GM12892 (cell line): Measurements from ENCODE around the gene DNAH10.

Experiments used
- DNase-seq: peaks from one replicate; pipeline ENCODE4 v3.0.0; 2011; ENCODE audit not compliant: insufficient read length
- FAIRE-seq: peaks from 2 replicates; lab custom pipeline; 2011; peaks lifted over from hg19 to GRCh38; lab: Jason Lieb, UNC
- POLR2A ChIP-seq: IDR thresholded peaks from 2 replicates; pipeline ENCODE4 v1.6.1; 2011; ENCODE audit warnings: low read depth, low read length, control low read depth
- POLR2AphosphoS5 ChIP-seq: IDR thresholded peaks from 2 replicates; pipeline ENCODE4 v1.6.1; 2011; ENCODE audit warnings: low read depth, low read length, control low read depth
- TAF1 ChIP-seq: IDR thresholded peaks from 2 replicates; pipeline ENCODE4 v1.6.1; 2011; ENCODE audit warnings: low read depth, mild to moderate bottlenecking, control low read depth, low read length, borderline replicate concordance

Gene DNAH10

DNA sequence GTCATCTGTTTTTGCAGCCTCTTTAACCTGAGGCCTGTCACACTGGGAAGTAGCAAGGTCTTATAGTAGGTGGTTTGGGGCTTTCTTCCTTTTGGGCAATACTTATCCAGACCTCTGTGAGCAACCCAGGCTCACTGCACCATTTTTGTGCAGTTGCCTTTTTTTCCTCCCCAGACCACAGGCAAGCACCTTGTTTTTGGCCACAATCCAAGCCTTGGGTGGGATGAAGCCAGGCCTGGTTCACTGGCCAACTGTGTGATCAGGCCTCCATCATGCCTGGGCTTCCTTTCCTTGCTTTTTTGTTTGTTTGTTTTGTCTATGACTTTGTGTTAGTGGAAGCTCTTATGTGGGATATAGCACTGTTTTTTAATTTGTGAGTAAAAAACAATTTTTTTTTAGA is 71.7 kb downstream of the DNAH10 start:
- DNase-seq = no peak
- no peak for FAIRE-seq
- TF ChIP-seq POLR2AphosphoS5 (no peak), TAF1 (no peak), POLR2A (no peak)

DNA sequence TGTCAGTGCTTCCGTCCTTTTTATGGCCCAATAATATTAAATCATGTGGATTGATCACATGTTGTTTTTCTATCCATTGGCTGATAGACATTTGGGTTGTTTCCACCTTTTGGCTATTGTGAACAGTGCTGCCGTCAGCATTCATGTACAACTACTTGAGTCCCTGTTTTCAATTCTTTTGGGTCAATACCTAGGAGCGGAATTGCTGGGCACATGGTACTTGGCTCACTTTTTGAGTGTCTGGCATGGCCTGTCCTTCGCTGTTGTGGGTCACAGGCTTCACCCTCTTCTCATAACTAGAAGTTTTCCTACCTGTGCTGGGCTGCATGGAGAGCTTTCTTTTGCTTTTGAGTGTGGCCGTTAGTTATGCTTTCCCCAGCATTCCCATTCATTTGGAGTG is 72.7 kb downstream of the DNAH10 start:
- TF ChIP-seq TAF1 = no peak
- TF ChIP-seq POLR2A = no peak
- TF ChIP-seq POLR2AphosphoS5 = no peak
- DNase-seq (no peak), FAIRE-seq (no peak)

DNA sequence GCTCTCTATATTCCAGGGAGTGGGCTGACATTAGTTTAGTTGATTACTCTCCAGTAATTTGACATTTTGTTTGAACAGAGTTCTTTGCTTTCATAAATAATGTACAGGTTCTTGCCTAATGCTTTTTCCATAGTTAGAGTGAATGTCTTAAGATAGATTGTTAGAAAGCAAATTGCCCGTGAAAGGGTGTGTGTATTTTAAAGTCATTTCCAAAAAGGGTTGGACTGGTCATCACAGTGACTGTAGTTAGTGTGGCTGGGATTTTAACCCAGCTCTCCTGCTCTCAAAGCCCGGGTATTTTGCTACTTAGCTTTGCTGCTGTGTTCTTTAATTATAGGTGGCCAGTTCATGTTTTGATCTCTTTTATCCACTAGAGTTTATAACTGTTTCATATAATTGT is 74.2 kb downstream of the DNAH10 start:
- FAIRE-seq (no peak), DNase-seq (no peak)
- TF ChIP-seq POLR2A = no peak
- TF ChIP-seq POLR2AphosphoS5 = no peak
- no peak for TF ChIP-seq TAF1

DNA sequence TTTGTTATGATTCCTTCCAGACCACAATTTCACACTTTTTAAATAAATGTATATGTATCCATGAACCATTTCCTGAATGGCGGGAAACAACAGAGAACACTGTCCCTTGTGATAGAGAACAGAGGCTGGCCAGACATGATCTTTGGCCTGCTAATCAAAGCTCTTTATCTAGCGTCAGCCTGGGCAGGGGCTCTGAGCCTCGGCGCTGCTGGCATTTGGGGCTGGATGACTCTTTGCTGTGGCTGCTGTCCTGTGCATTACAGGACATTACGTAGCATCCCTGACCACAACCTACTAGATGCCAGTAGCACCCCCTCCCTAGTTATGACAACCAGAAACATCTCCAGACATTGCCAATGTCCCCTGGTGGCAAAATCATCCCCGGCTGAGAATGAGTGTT is 77.7 kb downstream of the DNAH10 start:
- FAIRE-seq (no peak), DNase-seq (no peak)
- TF ChIP-seq POLR2A (no peak), POLR2AphosphoS5 (no peak), TAF1 (no peak)

DNA sequence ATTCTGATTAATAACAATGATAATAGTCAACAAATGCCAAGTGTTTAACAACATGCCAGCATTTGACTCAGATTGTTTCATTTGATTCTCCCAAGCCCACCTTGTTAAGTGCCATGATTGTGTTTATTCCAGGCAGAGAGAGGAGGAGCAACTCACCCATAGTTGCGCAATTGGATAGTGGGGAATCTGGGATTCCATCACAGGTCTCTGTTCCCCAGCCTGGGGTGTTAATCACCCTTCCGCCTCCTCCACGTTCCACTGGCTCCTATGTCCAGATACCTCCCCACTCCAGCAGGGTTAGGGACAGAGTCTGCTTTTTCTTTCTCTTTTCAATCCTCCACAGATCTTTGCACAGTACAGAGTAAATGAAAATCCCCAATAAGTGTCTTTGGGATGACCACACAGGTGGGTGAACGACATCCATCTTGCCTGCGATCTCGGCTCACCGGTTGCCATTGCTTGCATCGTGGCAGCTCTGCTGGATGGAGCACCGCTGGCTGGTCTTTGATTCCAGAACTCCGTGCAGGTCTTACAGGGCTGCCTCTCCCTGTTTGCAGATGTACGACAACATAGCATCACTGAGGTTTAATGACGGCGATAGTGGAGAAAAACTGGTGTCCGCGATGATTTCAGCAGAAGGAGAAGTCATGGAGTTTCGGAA is 78.8 kb downstream of the DNAH10 start:
- DNase-seq (no peak), FAIRE-seq (no peak)
- no peak for TF ChIP-seq TAF1
- no peak for TF ChIP-seq POLR2AphosphoS5
- TF ChIP-seq POLR2A = no peak

DNA sequence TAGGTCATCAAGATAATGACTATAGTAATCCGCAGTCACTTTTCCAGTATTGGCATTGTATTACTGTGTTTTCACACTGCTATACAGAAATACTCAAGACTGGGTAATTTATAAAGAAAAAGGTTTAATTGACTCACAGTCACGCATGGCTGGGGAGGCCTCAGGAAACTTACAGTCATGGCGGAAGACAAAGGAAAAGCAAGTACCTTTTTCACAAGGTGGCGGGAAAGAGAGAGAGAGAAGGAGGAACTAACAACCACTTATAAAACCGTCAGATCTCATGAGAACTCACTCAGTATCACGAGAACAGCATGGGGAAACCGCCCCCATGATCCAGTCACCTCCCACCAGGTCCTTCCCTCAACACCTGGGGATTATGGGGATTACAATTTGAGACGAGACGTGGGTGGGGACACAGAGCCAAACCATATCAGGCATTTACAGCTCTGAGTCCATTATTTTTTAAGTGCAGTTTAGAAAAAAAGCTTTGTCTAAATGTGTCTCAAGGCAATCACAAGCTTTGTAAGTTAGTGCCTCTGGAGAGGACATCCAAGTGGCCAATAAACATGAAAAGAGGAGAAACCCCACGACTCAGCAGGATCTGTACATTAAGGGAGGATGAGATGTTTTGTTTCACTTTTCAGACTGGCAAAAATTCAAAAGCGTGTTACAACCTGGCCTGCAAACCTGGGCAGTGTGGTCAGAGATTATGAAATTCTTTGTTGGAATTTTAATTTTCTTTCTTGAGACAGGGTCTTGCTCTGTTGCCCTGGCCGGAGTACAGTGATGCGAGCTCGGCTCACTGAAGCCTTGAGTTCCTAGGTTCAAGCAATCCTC is 82.0 kb downstream of the DNAH10 start:
- TF ChIP-seq POLR2AphosphoS5 = no peak
- no peak for TF ChIP-seq POLR2A
- TF ChIP-seq TAF1 = no peak
- FAIRE-seq (no peak), DNase-seq (no peak)

DNA sequence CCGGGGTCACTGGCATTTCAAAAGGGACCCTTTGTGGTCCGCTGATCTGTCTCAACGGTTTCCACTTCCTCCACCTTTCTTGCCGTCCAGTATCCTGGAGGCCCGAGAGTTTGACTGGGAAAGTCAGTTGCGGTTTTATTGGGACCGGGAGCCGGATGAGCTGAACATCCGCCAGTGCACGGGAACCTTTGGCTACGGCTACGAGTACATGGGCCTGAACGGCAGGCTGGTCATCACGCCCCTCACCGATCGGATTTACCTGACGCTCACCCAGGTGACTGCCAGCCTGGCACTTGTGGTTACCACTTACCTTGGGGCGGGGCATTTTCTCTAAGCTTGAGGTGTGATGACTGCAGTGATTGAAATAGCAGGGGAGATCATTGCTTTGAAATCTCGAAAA is 83.8 kb downstream of the DNAH10 start:
- FAIRE-seq (no peak), DNase-seq (no peak)

DNA sequence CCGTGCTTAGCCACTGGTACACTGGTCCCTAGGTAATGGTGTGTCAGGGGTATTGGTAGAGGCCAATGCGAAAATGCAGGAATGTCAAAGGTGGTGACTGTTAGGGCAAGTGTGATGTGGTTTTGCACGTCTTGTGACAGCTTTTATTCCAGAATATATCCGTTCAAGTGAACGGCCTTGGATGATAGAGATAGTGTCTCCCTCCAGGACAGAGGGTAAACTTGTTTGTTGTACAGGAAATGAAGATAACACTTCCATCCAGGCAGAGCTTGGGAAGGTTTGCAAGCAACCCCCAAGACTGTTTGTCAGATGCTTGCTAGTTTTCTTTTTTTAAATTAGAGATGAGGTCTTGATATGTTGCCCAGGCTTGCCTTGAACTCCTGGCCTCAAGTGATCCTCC is 84.2 kb downstream of the DNAH10 start:
- TF ChIP-seq POLR2AphosphoS5 (no peak), TAF1 (no peak), POLR2A (no peak)
- FAIRE-seq (no peak), DNase-seq (no peak)

More for the DNA sequence above, 83.8 kb downstream of the DNAH10 start:
- TF ChIP-seq POLR2A (no peak), TAF1 (no peak), POLR2AphosphoS5 (no peak)

DNA sequence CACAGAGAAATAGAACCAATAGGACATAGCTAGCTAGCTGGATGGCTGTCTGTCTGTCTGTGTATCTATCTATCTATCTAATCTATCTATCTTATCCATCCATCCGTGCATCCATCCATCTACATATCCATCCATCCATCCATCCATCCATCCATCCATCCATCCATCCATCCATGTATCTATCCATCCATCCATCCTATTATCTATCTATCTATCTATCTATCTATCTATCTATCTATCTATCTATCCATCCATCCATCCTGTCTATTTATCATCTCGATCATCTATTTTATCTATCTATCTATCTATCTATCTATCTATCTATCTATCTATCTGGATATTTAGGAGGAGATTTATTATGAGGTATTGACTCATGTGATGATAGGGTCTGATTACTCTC is 84.9 kb downstream of the DNAH10 start:
- FAIRE-seq = no peak
- no peak for TF ChIP-seq TAF1
- no peak for TF ChIP-seq POLR2A
- no peak for TF ChIP-seq POLR2AphosphoS5
- DNase-seq = no peak

DNA sequence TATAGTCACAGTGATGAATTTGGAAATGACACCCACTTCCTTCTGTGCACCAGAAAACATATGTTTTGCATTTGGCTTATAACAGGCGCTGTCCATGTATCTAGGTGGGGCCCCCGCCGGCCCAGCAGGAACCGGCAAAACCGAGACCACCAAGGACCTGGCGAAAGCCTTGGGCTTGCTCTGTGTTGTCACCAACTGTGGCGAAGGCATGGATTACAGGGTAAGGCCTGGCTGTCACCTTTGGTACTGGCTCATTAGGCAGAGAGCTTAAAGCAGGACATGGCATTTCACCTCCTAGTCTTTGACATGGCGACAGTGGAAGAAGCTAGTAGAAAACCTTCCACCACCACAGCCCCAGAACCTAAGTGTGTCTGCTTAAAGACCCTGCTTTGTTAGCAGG is 85.8 kb downstream of the DNAH10 start:
- no peak for TF ChIP-seq TAF1
- no peak for TF ChIP-seq POLR2A
- TF ChIP-seq POLR2AphosphoS5 = no peak
- no peak for DNase-seq
- FAIRE-seq = no peak

DNA sequence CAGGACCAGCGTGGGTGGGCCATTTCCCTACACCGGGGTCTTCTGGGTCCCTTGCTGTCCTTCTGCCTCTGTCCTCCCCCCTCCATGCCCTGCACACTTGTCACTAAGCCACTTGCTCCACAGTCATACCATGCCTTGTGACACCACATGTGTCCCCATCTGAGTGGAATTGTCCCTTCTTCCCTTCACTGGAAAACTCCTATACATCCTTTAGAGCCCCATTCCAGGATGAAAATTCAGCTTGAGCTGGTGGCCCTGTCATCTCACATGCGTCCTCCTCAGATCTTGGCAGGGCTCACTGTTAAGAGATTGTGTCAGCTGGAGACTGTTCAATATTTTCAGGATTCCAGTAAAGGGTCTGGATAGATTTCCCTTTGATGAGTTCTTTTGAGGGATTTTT is 87.4 kb downstream of the DNAH10 start:
- TF ChIP-seq POLR2A (no peak), POLR2AphosphoS5 (no peak), TAF1 (no peak)
- DNase-seq = no peak
- FAIRE-seq = no peak

DNA sequence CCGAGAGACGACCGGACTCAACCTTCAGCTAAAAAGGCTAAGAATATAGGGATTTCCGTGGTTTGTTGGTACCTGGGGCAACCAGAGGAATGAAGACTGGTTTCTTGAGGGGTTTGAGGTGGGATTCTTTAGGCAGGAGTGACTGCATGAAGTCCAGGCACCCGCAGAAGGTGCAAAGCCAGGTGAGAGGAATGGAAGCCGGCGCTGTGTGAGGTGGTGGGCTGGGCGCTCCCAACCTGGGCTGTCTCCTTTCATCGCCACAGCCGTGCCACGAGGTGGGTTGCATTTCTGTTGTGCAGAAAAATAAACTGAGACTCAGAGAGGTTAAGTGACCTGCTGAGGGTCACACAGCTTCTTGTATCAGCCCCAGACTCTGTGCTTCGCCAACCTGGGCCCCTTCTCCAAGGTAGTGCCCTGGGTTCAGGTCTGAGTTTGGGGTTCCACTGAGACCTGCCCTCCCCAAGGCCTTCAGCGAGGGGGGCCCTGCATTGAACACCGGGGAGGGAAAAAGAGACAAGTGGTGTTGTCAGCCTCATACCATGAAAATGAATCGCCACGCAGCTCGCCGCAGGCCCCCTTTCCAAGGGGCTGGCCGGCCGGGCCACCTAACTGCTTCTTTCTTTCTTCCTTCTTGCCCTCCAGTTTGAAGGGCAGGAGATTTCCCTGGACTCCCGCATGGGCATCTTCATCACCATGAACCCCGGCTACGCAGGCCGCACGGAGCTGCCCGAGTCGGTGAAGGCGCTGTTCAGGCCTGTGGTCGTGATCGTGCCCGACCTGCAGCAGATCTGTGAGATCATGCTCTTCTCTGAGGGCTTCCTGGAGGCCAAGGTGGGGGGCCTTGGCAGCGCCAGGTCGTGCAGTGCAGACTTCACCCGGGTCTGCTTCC is 88.4 kb downstream of the DNAH10 start:
- no peak for FAIRE-seq
- DNase-seq = no peak
- TF ChIP-seq POLR2AphosphoS5 (no peak), POLR2A (no peak), TAF1 (no peak)
